Measurements from ENCODE around the gene EXOC6.

DNA sequence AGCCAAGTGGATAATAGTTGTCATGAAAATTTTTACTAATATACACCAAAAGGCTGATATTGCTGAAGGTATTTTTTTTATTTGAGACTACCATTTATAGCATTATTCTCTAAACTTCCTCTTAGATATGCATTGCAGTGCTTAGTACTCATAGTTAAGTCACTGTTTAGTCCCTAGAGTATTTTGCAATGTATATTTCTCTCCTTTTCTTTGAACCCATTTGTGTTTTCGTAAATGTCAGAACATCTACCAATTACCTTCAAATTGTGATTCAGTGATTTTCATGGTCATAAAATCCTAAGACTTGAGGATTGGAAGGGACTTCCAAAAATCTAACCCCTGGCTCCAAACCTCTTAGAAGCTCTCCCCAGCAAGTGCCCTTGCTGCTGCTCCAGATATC lies 190.8 kb downstream of the EXOC6 start:
- TF ChIP-seq, protein P1, sequence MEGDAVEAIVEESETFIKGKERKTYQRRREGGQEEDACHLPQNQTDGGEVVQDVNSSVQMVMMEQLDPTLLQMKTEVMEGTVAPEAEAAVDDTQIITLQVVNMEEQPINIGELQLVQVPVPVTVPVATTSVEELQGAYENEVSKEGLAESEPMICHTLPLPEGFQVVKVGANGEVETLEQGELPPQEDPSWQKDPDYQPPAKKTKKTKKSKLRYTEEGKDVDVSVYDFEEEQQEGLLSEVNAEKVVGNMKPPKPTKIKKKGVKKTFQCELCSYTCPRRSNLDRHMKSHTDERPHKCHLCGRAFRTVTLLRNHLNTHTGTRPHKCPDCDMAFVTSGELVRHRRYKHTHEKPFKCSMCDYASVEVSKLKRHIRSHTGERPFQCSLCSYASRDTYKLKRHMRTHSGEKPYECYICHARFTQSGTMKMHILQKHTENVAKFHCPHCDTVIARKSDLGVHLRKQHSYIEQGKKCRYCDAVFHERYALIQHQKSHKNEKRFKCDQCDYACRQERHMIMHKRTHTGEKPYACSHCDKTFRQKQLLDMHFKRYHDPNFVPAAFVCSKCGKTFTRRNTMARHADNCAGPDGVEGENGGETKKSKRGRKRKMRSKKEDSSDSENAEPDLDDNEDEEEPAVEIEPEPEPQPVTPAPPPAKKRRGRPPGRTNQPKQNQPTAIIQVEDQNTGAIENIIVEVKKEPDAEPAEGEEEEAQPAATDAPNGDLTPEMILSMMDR (IDR thresholded peaks at IDR 0.05): no peak
- no peak for TF ChIP-seq POLR2A (IDR thresholded peaks at IDR 0.05)

Data from heart left ventricle (tissue), 13 donors.